Umbilical cord (tissue), 2 donors: Measurements from ENCODE around the gene TAAR2. TPM values are rescaled to one million over a fixed set of nuclear protein-coding genes. Genes with fewer than 3 reads are reported as not detected.
"Not testable (repeated sequence)": the region's sequence is repeated elsewhere in the genome, so short reads cannot be mapped to it uniquely, and the experiment has no call there.

Experiments
- DNase-seq: peaks from one replicate; pipeline ENCODE4 v3.0.0-alpha.2; 2015; ENCODE audit warnings: low spot score
- total RNA-seq: library from RNA; depleted of rRNA; stranded (reverse); fragments of >200 nt; gene quantifications from one replicate; pipeline ENCODE4 v1.2.3, GENCODE V29; 2014; ENCODE audit warnings: low replicate concordance; ENCODE audit not compliant: insufficient read depth

TAAR2 gene, protein sequence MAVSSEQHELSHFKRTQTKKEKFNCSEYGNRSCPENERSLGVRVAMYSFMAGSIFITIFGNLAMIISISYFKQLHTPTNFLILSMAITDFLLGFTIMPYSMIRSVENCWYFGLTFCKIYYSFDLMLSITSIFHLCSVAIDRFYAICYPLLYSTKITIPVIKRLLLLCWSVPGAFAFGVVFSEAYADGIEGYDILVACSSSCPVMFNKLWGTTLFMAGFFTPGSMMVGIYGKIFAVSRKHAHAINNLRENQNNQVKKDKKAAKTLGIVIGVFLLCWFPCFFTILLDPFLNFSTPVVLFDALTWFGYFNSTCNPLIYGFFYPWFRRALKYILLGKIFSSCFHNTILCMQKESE
- 2.4 TPM for total RNA-seq

DNA sequence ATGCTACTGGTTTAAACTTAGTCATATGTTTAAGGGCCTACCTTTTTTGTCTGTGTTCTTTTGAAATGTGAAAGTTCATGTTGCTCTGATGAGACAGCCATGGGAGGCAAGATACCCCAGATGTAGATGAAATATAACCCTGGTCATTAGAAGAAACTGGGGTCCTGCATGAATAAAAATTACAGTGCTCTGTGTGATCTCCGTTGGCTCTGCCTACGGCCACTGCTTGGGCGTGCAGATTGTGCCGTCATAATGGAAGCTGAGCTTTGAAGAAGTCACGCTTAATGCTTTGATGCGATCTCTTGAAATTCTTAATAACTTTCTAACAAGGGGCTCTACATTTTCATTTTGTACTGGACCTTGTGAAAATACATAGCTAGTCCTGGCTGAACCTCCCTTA, at the start of gene TAAR2:
Gene TAAR2 (minus strand): TSS at position 101 of the 400 bp plus-strand sequence. CDS start 0 bp downstream, at position 101.
- no peak for DNase-seq

DNA sequence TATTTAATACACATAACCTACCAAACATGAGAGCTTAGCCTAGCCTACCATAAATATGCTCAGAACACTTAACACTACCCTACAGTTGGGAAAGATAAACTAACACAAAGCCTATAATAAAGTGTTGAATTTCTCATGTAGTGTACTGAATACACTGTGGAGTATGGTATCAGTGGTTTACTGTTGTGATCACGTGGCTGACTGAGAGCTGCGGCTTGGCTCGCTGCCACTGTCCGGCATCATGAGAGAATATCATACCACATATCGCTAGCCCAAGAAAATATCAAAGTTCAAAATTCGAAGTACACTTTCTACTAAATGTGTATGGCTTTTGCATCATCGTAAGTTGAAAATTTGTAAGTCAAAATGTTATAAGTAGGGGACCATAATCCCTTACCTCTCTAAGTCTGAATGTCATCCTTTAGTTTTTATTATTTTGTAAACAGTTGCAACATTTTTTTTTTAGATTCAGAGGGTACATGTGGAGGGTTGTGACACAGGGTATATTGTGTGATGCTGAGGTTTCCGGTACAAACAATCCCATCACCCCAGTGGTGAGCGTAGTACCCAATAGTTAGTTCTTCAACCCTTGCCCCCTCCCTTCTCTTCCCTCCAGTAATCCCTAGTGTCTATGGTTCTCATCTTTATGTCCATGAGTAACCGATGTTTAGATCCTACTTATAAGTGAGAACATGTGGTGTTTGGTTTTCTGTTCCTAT, 49.5 kb upstream of the TAAR2 start:
- no peak for DNase-seq

DNA sequence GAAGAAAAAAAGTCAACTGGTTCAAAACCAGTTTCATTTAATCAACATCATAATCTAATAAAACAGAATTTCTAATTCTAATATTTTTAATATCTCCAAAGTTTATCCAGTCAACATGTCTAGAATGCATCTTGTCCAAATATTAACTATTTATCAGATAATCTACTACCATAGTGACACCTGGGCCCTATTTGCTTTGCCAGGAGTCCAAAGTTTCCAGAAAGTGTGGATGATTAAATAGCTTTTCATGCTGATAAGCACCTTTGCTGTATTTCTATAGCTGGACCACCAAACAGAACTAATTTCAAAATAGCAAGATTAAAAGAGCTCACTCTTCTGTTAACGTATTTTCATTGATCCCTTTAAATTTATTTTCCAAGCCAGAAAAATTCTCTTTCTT, 47.2 kb upstream of the TAAR2 start:
- DNase-seq: no peak

DNA sequence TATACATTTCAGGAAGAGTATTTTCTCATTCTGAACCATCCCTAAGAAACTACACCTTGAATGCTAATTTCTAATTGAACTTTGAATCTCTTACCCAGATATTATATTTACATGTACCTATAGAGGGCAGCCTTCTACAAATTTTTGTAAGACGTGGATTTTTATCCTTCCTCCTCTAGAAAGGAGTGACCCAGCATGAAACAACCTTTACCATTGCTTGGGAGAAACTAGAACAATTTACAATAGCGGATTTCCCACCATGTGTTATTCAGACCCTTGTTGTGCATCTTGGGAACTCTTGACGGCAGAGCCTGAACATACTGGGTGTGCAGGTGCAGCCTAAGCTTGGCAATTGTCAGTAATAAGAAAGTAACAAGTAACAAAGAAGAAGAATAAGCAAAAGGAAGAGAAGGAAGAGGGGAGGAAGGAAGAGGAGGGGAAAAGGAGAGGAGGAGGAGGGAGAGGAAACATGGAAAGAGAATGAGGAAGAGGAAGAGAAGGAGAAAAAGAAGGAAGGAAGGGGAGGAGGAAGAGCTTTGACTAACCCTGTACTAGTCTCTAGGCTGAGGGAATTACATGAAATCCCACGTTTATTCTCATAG, 45.7 kb upstream of the TAAR2 start:
- DNase-seq: peak; percentile 36

DNA sequence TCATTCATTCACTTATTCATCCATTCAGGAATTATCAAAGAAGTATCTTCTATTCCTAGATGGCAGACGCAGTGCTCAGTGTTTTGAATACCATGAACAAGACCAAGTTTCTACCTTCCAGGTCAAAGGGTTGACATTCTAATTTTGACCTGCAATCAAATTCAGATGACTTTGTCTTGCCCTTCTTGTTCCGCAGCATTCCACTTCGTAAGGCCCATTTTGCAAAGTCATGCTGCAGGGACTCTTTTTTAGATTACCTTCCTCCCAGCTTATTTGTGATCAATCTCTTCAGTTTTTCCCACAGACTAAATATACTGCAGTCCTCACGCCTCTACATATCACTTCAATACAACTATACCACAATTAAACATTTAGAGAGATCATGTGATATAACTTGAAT, 42.0 kb upstream of the TAAR2 start:
- no peak for DNase-seq

DNA sequence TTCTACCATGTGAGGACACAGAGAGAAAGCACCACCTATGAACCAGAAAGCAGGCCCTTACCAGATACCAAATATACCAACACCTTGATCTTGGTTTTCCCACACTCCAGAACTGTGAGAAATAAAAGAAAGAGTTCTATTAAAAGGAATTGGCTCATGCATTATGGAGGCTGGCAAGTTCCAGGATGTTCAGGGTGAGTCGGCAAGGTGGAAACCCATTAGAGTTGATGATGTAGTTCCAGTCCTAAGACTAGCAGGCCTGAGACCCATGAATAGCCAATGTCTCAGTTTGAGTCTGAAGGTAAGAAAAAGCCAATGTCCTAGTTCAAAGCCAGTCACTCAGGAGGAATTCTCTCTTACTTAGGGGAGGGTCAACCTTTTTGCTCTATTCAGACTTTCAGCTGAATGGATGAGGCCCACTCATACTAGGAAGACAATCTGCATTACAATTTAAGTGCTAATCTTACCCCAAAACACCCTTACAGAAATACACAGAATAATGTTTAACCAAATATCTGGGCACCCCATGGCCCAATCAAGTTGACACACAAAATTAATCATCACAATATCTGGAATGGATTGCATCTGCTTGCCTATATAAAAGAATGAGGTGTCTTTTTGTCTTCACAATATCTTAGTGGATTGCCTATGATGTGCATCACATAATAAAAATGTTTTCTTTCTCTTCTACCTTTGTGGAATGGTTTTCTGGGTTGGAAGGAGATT, 40.4 kb upstream of the TAAR2 start:
- no peak for DNase-seq

DNA sequence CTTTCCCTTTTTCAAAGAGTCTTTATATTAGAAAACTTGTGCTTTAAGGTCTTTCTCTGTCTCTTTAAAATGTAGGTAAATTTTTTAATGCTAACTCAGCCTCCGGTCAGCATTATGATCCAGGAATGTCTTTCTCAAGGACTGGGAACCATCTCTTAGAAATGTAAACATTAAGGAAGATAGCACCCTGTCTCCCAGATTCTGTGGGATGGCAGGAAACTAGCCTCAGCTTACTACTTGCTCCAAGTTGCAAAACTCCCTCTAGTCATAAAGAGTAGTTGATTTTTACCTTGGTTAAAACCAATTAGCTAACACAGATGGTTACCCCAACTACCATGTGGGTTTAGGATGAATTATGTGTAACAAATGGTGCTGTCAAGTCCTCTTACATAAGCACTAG, 39.6 kb upstream of the TAAR2 start:
- DNase-seq: no peak

DNA sequence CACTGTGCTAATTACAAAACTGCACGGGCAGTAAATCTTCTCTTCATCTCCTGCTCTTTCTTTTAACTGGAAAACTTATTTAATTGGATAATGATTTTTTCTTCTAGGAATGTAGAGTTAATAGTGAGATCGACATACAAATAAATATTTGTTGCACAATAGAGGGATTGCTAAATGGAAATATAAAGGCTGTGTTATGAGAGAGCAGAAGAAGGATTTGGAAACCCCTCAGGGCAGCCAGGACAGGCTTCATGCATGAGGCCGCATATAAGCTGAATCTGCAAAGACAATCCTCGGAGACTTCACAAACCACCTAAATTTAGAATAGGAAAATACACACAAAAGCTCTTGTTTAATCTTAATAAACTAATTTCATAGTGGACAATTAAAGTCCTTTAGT, 37.8 kb upstream of the TAAR2 start:
- DNase-seq: no peak

DNA sequence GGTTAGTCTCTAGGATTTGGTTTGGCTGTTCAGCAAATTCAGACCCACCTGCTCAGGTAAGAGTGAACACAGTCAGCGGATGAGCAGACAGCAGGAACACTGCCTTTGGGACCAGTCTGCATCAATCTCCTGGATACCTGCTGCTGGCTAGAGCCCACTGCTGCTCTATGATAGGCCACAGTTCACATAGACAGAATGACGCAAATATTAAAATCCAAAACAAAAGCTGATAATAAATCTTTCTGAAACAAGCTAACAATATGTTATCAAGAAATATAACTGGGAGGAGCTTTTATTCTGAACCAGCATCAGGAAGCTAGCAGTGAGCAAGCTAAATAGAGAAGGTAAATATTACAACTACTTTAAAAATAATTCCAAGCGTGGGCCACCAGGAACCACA, 35.0 kb upstream of the TAAR2 start, which contains the start of gene TAAR1:
Gene TAAR1 (minus strand): TSS at position 101 of the 400 bp plus-strand sequence. CDS start 13,179 bp downstream, outside the sequence.
- no peak for DNase-seq

DNA sequence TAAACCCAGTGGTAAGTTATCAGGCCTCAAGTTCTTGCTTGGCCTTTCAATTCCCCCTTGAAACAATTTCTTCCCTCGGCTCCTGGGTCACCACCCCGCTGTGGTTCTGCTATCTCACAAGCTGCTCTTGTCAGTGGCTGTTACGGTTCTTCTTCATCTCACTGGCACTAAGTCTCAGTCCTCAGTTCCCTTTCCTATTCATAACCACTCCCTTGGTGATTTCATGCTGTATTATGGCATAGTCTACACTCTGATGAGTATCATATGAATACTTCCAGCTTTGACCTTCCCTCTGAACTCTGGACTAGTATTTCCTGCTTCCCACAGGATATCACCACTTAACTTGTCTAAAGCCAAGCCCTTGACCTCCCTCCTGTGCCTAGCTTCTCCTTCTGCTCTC, 27.0 kb upstream of the TAAR2 start:
- no peak for DNase-seq

DNA sequence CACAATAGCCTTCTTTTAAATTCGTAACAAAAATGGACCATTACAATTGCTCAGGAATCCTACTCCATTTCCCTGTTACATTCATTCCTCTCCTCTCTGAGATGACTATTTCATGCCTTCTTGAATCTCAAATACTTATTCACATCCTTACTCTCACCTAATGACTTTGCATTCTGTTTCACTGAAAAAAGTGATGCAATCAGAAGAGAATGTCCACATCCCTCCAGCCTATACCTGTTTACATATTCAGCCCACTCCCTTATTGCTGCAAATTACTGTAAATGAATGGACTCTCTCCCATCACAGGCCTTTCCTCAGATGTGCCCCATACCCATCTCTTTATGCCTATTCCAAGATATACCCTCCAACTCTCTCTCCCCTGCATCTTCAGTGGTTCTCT, 26.4 kb upstream of the TAAR2 start:
- DNase-seq: no peak

DNA sequence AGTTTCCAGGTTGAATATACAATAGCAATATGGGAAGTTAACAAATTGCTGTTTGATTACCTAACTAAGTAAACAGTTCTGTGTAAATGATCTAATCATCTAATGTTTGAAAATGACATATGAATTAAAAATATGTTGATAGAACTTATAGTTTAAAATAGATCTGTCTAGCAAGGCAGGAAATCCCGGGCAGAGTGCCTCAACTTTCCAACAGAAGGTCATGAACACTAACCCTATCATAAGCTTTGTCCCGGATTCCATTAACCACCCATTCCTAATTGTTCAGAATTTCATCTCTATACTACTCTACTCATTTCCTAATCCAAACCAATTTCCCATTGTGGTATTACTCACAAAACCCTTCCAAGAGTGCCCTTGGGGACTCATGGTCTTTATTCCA, 24.8 kb upstream of the TAAR2 start:
- no peak for DNase-seq

DNA sequence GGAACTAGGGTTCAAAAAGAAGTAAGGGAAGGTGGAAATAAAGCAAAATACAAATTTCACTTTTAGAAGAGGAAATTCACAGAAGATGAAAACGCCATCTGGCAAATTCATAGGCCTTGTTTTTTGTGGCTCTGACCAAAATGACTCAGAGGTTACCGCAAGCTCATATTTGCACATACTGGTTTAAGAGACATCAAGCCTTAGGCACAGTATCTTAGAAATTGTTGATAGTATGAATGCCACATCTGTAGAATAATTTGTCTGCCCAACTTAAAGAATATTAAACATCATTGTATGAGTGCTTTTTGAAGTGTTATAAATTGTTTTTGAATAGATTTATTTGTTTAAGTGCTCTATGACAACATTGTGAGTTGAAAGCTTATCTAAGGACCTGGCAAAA, 24.3 kb upstream of the TAAR2 start:
- DNase-seq: no peak

DNA sequence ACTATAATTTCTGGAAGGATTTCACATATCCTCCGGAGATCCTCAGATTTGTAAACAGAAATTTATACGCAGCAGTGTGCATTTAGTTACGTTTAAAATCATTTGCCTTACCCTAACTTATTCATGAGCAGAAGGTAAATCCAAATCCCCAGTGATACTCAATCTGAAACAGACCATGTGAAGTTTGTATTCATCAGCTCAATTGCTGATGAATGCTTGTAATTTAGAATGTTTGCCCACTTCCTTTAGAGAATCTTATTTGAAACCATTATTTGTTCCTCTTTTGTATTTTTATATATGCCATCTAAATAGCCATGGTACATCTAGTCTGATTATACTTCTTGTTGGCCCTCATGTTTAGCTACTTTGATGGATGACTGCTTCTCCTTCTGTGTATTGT, 19.5 kb upstream of the TAAR2 start:
- DNase-seq: no peak

DNA sequence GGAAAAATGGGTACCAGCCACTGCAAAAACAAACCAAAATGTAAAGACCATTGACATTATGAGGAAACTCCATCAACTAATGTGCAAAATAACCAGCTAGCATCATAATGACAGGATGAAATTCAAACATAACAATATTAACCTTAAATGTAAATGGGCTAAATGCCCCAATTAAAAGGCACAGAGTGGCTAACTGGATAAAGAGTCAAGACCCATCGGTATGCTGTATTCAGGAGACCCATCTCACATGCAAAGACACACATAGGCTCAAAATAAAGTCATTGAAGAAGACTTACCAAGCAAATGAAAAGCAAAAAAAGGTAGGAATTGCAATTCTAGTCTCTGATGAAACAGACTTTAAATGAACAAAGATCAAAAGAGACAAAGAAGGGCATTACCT, 13.1 kb upstream of the TAAR2 start:
- not testable (repeated sequence) for DNase-seq

DNA sequence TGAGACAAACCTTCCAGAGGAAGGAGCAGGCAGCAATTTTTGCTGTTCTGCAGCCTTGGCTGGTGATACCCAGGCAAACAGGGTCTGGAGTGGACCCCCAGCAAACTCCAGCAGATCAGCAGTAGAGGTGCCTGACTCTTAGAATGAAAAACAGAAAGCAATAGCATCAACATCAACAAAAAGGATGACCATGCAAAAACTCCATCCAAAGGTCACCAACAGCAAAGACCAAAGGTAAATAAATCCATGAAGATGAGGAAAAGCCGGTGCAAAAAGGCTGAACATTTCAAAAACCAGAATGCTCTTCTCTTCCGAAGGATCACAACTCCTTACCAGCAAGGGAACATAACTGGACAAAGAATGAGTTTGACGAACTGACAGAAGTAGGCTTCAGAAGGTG, 11.8 kb upstream of the TAAR2 start:
- DNase-seq: not testable (repeated sequence)

DNA sequence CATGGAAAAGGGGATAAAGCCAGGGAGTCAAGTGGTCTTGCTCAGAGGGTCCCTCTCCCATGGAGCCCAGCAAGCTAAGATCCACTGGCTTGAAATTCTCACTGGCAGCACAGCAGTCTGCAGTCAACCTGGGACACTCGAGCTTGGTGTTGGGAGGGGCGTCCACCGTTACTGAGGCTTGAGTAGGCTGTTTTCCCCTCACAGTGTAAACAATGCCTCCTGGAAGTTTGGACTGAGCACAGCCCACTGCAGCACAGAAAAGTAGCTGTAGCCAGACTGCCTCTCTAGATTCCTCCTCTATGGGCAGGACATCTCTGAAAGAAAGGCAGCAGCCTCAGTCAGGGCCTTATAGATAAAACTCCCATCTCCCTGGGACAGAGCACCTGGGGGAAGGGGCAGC, 11.2 kb upstream of the TAAR2 start:
- not testable (repeated sequence) for DNase-seq

DNA sequence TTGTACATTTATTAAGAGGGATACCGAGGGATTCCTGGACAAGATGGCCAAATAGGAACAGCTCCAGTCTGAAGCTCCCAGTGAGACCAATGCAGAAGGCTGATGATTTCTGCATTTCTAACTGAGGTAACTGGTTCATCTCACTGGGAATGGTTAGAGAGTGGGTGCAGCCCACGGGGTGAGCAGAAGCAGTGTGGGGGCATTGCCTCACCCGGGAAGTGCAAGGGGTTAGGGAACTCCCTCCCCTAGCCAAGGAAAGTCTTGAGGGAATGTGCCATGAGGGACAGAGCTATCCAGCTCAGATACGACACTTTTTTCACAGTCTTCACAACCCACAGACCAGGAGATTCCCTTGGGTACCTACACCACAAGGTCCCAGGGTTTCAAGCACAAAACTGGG, 10.7 kb upstream of the TAAR2 start:
- DNase-seq: no peak

DNA sequence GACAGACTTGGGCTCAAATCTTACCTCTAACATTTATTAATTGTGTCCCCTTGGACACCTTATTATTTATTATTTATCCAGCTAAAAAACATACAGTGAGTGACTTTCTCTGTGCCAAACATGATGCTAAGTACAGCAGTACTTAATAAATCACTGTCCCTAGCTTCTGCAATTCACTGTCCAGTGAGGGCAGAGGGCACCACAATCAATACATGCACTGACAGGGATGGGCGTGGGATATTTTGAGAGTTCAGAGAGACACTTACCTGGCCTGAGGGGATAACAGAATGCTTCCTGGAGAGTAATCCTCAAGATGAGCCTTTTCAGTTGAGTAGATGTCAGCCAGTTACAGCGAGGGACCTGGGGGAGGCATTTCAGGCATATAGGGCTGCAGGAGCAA, 9.3 kb upstream of the TAAR2 start:
- DNase-seq: no peak

DNA sequence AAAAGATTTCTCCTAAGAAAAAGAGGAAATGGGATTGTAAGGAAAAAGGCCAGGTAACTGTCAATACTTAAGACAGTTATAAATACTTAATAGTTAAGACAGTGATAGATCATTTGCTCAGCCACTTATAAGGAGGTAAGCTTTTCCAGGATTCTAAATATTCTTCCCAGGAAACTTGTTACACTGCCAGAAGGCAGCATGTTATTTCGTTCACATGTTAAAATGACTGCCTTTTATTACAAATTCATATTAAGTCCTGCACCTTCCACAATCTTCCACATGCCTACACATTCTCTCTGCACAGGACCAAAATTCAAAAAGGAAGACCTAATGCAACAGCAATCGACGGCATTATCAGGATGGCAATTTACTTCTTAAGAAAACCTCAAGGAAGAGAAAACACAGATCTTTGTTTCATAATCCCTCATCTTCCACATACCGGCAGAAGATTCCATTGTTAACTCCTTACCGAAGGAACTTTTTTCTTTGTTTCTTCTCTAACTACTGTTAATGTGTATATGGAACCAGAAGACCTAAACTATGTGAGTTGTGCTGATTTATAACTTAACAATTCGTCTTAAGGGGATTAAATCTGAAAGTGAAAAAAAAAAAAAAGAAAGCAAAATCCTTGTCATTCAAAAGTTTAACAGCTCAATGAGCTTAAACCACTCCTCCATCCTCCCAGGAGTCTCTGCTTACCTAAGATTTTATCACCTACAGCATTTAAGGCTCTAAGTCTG, 799 bp downstream of the TAAR2 start:
- DNase-seq: no peak

DNA sequence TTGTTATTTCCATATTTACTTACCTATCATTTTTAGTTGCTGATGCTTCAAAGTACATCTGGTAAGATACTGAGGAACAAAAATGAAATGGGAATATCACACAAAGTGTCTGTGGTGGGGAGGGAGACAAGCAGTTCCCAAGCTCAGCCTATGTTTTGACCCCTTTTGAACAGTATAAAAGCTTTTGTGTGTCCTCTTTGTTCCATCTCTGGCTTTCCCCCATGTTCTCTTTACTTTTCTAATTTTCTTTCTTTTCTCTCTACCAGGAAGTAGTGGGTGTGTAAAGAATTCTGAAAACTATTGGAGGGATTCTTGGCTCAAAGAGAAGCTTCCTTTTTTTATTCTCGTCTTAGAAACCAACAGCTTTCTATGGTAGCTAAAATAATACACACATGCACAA, 7.4 kb downstream of the TAAR2 start:
- DNase-seq: no peak
